Lung (tissue), 12 donors: ENCODE measurements around the gene DRD2. TPM values are rescaled to one million over a fixed set of nuclear protein-coding genes. Genes with fewer than 3 reads are reported as not detected.
A peak's percentile ranks its signal among the peaks of the same experiment; 100 is the strongest.

ENCODE experiments used
- ATAC-seq: fragments of 200-7000 bp; cut with Tn5 transposase; one replicate; pipeline ENCODE4 v1.9.1; 2020; ENCODE audit warnings: moderate number of reproducible peaks; ENCODE audit not compliant: insufficient read depth, low FRiP score
- DNase-seq, 3 donors: peaks; one replicate each; pipeline ENCODE4 v3.0.0-alpha.2; 2013 to 2017
- H3K27ac ChIP-seq, 2 donors: one replicate each; pipeline ENCODE4 v1.5.1; 2013; ENCODE audit warnings: mild to moderate bottlenecking in 2 of 2, moderate library complexity in 2 of 2, control low read depth in 1 of 2, inconsistent platforms in 1 of 2, low read depth in 1 of 2, low read length in 1 of 2
- H3K27me3 ChIP-seq, 3 donors: one replicate each; pipeline ENCODE4 v1.5.1; 2013; ENCODE audit warnings: low read length in 2 of 3; ENCODE audit not compliant: control insufficient read depth in 3 of 3, insufficient read depth in 3 of 3
- H3K36me3 ChIP-seq, 4 donors: one replicate each; pipeline ENCODE4 v1.5.1; 2013; ENCODE audit warnings: low read length in 4 of 4, mild to moderate bottlenecking in 1 of 4, moderate library complexity in 1 of 4; ENCODE audit not compliant: control insufficient read depth in 4 of 4, insufficient read depth in 4 of 4
- H3K4me1 ChIP-seq, 5 donors: one replicate each; pipeline ENCODE4 v1.5.1; 2013; ENCODE audit warnings: low read length in 5 of 5, mild to moderate bottlenecking in 2 of 5, moderate library complexity in 1 of 5; ENCODE audit not compliant: control insufficient read depth in 5 of 5, insufficient read depth in 5 of 5
- H3K4me3 ChIP-seq: one replicate; pipeline ENCODE4 v1.5.1; 2013; ENCODE audit warnings: mild to moderate bottlenecking, control low read depth, moderate library complexity
- H3K9ac ChIP-seq, 2 donors: one replicate each; pipeline ENCODE4 v1.5.1; 2013; ENCODE audit warnings: low read length in 2 of 2, control low read depth in 1 of 2; ENCODE audit not compliant: insufficient read depth in 1 of 2
- H3K9me3 ChIP-seq, 4 donors: one replicate each; pipeline ENCODE4 v1.5.1; 2013; ENCODE audit warnings: low read length in 3 of 4, mild to moderate bottlenecking in 1 of 4, moderate library complexity in 1 of 4; ENCODE audit not compliant: control insufficient read depth in 4 of 4, insufficient read depth in 3 of 4
- CTCF ChIP-seq: IDR thresholded peaks from 2 replicates; pipeline ENCODE4 v1.5.1; 2012; ENCODE audit warnings: mild to moderate bottlenecking; ENCODE audit errors: control extremely low read depth, extremely low read depth
- WGBS, 2 donors: extraction: QIAGEN DNeasy Blood & Tissue Kit; methylation state at CpG; one replicate each; pipeline ENCODE4 v1.1.7; 2013; 5-methylcytosine and 5-hydroxymethylcytosine counted together
- polyA plus RNA-seq, 2 donors: library from polyadenylated mRNA; stranded (reverse); fragments of 200-250 nt; gene quantifications; one replicate each; pipeline ENCODE4 v1.2.1, GENCODE V29; 2013
- total RNA-seq, 2 donors: library from RNA; depleted of rRNA in 1 of 2; stranded (reverse); fragments of >200 nt in 1 of 2; gene quantifications; one replicate each; pipeline ENCODE4 v1.2.1, GENCODE V29; 2014 to 2021
- donor health status: control.
- donor health status: control.
- donor health status: Bipolar disorder and iron deficiency.
- donor health status: healthy.
- donor health status: DM: yes; HTN: yes; CAD: no.

The DRD2 gene
- total and polyA plus RNA-seq, 4 donors: 0.08 to 0.28 TPM; not detected in 2

GRCh38 chr11:113408206-113408605 lies 67.0 kb downstream of the DRD2 start:
- Histone ChIP-seq H3K9ac (no peak overlapping the region), H3K4me3 (no peak overlapping the region), H3K27ac (no peak overlapping the region), H3K36me3 (no peaks in the 10 kb centered on the region), H3K9me3 (no peaks in the 10 kb centered on the region), H3K27me3 (no peaks in the 10 kb centered on the region), H3K4me1 (peaks cover 0 to 2% (median 0%) of the 10 kb centered on the region in 5 donors)
- TF ChIP-seq CTCF: no peak
- DNase-seq (peak in 1 of 3 donors; percentile 7), ATAC-seq (no peak)
- WGBS, 2 donors: 51 to 73% methylated on average over 9 of the region's 9 CpGs

- no peak overlapping the region for H3K27ac ChIP-seq
- DNase-seq (no peak), ATAC-seq (no peak)
- no peak overlapping the region for H3K9ac ChIP-seq
- H3K9me3 ChIP-seq: no peaks in the 10 kb centered on the region
- TF ChIP-seq CTCF: no peak
- no peak overlapping the region for H3K4me3 ChIP-seq
- no peaks in the 10 kb centered on the region for H3K27me3 ChIP-seq
- H3K4me1 ChIP-seq: peaks cover 0 to 2% (median 0%) of the 10 kb centered on the region in 5 donors
- H3K36me3 ChIP-seq: no peaks in the 10 kb centered on the region
- WGBS, 2 donors: 68 to 74% methylated on average over 3 of the region's 3 CpGs
Observed at GRCh38 chr11:113407163-113407562, 68.0 kb downstream of the DRD2 start.

- Histone ChIP-seq H3K9me3 (no peaks in the 10 kb centered on the region), H3K4me1 (peaks cover 0 to 2% (median 0%) of the 10 kb centered on the region in 5 donors), H3K9ac (no peak overlapping the region), H3K27me3 (no peaks in the 10 kb centered on the region), H3K27ac (no peak overlapping the region), H3K4me3 (no peak overlapping the region), H3K36me3 (no peaks in the 10 kb centered on the region)
- TF ChIP-seq CTCF: no peak
- WGBS, 2 donors: 74 to 85% methylated on average over 7 of the region's 7 CpGs
- DNase-seq: no peak
- no peak for ATAC-seq
Observed at GRCh38 chr11:113405724-113406478, 69.3 kb downstream of the DRD2 start.
